Glutamatergic neuron (in vitro differentiated cells): ENCODE measurements around the gene B3GLCT. TPM values are rescaled to one million over a fixed set of nuclear protein-coding genes. Genes with fewer than 3 reads are reported as not detected.
A peak's percentile ranks its signal among the peaks of the same experiment; 100 is the strongest.

Experiments used
- DNase-seq: peaks from one replicate; pipeline ENCODE4 v3.0.0; 2022
- H3K27ac Mint-ChIP-seq: one replicate; pipeline ENCODE4 v1.8.0; 2020; ENCODE audit warnings: mild to moderate bottlenecking, mixed read lengths, inconsistent platforms; ENCODE audit not compliant: unreplicated experiment
- H3K27me3 Mint-ChIP-seq: one replicate; pipeline ENCODE4 v1.8.0; 2020; ENCODE audit warnings: mild to moderate bottlenecking, moderate library complexity, mixed read lengths, inconsistent platforms; ENCODE audit not compliant: unreplicated experiment
- H3K36me3 Mint-ChIP-seq: one replicate; pipeline ENCODE4 v1.8.0; 2020; ENCODE audit warnings: mild to moderate bottlenecking, mixed read lengths, inconsistent platforms; ENCODE audit not compliant: unreplicated experiment
- H3K4me1 Mint-ChIP-seq: one replicate; pipeline ENCODE4 v1.8.0; 2020; ENCODE audit warnings: mild to moderate bottlenecking, low read depth, mixed read lengths, inconsistent platforms; ENCODE audit not compliant: unreplicated experiment
- H3K4me3 Mint-ChIP-seq: one replicate; pipeline ENCODE4 v1.8.0; 2020; ENCODE audit warnings: mild to moderate bottlenecking, mixed read lengths, inconsistent platforms; ENCODE audit not compliant: unreplicated experiment
- H3K9me3 Mint-ChIP-seq: one replicate; pipeline ENCODE4 v1.8.0; 2020; ENCODE audit warnings: mild to moderate bottlenecking, moderate library complexity, mixed read lengths, inconsistent platforms; ENCODE audit not compliant: unreplicated experiment
- total RNA-seq: library from RNA; stranded (reverse); fragmentation: NEBNext Ultra II Directional; extraction: Animal tissue kit (Norgen Biotek cat#: 25700); gene quantifications from one replicate; pipeline ENCODE4 v1.2.1, GENCODE V29; 2021; ENCODE audit not compliant: unreplicated experiment
- TF ChIP-seq, protein P1 (sequence below): fragments of 200-600 bp; sonication (generic); IDR thresholded peaks from one replicate; pipeline ENCODE4 v1.5.0; 2021; ENCODE audit not compliant: partially characterized antibody, unreplicated experiment

The B3GLCT gene
- total RNA-seq, 1 donor from 2014 or later, result 11.6 TPM

DNA sequence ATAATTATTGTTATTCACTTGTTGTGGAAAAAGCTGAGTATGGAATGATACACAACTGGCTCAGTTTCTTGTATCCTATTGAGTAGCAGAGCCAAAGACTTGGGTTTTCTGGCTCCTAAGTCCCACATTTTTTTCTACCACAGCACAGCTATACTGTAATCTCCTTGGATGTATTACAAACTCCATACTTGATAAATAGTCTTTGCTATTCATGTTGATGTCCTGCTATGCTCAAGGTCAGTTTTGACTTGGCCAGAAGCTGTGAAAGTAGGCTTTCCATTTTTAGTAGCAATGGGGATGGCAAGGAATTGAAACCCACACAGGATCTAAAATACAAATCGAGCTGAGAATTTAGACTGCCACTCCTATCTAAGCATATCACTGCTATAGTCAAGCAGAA lies 79.1 kb downstream of the B3GLCT start:
- Mint-ChIP-seq H3K36me3 (peaks cover 6% of the 10 kb centered on the region), H3K27ac (no peak overlapping the region)

DNA sequence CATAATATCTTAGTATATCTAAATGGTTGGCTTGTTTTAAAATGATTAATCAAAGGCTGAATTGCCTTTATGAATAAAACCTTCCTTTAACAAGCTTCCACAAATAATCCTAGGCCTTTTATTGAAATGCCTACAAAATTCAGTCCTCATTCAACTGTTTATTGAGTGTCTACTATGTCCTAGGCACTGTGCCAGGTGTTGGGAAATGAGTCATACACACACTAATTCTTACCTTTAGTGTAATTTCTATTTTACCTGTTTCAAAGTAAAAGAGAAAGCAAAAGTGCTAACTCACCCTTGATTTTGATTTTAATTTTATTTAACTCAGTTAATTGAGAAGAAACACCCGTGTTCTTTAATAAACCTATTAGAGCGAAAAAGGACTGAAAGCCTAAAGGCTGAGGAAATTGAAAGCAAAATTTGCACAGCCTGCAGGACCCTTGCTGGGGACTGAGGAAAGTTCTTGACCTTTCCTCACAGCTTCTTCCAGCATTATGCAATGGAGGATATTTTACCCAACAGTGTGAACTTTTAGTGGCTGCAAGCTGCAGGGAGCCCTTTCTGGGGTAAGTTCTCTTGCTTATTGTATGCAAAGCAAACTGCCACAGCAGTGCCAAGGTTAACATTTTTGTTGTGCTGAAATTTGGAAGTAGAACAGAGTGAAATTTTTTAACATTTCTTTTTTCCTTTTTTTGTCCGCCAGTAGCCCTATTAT lies 83.1 kb downstream of the B3GLCT start:
- DNase-seq, result no peak
- Mint-ChIP-seq H3K27ac (no peak overlapping the region), H3K36me3 (peaks cover 12% of the 10 kb centered on the region), H3K4me3 (no peak overlapping the region), H3K27me3 (peaks cover 4% of the 10 kb centered on the region), H3K4me1 (peaks cover 17% of the 10 kb centered on the region), H3K9me3 (peaks cover 11% of the 10 kb centered on the region)
- TF ChIP-seq, protein P1, sequence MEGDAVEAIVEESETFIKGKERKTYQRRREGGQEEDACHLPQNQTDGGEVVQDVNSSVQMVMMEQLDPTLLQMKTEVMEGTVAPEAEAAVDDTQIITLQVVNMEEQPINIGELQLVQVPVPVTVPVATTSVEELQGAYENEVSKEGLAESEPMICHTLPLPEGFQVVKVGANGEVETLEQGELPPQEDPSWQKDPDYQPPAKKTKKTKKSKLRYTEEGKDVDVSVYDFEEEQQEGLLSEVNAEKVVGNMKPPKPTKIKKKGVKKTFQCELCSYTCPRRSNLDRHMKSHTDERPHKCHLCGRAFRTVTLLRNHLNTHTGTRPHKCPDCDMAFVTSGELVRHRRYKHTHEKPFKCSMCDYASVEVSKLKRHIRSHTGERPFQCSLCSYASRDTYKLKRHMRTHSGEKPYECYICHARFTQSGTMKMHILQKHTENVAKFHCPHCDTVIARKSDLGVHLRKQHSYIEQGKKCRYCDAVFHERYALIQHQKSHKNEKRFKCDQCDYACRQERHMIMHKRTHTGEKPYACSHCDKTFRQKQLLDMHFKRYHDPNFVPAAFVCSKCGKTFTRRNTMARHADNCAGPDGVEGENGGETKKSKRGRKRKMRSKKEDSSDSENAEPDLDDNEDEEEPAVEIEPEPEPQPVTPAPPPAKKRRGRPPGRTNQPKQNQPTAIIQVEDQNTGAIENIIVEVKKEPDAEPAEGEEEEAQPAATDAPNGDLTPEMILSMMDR, result no peak

More for the DNA sequence above, 79.1 kb downstream of the B3GLCT start:
- Mint-ChIP-seq H3K4me3 (no peak overlapping the region), H3K27me3 (no peaks in the 10 kb centered on the region), H3K9me3 (peaks cover 3% of the 10 kb centered on the region), H3K4me1 (peaks cover 8% of the 10 kb centered on the region)
- no peak for DNase-seq
- TF ChIP-seq, protein P1, result no peak

DNA sequence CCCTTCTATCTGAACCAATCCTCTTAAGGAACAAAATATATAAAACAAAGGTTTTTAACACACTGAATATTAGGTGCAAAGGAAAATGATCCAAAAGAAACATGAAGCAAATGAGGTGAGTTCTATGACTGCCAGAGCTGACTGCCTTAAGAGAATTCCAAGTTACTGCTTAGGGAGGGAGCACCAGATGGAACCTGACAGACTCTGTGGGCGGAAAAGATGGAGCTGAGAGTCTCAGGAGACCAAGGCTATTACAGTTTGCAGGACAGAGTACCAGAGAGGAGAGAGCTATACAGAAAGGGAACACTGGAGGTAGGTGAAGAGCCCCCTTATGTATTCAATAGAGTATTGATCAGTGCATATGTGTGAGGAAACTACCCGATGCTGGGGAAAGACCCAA lies 87.2 kb downstream of the B3GLCT start:
- peaks cover 38% of the 10 kb centered on the region for H3K36me3 Mint-ChIP-seq
- H3K9me3 Mint-ChIP-seq, result peaks cover 18% of the 10 kb centered on the region
- H3K27me3 Mint-ChIP-seq, result peaks cover 6% of the 10 kb centered on the region
- H3K4me1 Mint-ChIP-seq, result peaks cover 17% of the 10 kb centered on the region
- H3K4me3 Mint-ChIP-seq, result peak overlapping the region; percentile 71
- peak overlapping the region; percentile 98 for H3K27ac Mint-ChIP-seq
- DNase-seq, result peak; percentile 34
- TF ChIP-seq, protein P1, result no peak

DNA sequence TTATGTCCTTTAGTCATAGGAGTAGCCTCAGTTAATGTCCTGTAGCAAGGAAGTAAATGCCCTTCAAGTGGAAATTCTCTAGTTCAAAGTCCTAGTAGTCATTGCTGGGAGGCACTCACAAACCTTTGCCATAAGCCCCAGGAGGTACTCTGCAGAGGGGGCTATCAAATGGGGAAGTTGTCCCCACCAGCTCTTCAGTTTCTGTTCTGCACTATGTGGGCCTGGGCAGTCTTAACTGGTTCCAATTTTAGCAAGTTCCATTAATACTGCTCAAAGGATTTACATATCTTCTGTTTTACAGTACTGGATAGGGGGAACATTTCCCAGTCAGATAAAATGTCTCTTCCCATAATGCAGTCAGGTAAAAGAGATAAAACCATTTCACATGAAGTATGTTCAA lies 101.3 kb downstream of the B3GLCT start:
- Mint-ChIP-seq H3K27me3 (peaks cover 5% of the 10 kb centered on the region), H3K27ac (no peak overlapping the region), H3K36me3 (peaks cover 48% of the 10 kb centered on the region), H3K4me3 (no peak overlapping the region), H3K9me3 (no peaks in the 10 kb centered on the region), H3K4me1 (no peaks in the 10 kb centered on the region)
- TF ChIP-seq, protein P1, result no peak
- DNase-seq, result no peak

DNA sequence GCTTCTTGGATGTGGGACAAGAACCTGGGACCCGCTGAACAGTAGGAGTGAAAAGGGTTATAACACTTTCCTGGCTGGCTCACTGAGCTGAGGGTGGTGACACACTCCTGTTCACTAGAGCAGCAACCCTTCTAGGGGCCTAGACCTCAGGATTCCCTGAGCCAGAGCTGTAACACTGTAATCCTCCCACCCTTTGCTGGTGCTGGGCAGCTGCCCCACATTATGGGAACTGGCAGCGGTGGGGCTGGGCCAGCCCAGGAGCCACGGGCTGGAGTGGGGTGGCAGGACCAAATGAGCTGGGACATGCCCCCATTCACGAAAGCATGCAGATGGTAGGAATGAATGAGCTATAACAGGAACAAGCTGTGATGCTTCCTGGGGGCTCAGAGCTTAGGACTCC lies 110.6 kb downstream of the B3GLCT start:
- DNase-seq, result no peak
- TF ChIP-seq, protein P1, result no peak
- Mint-ChIP-seq H3K9me3 (peaks cover 13% of the 10 kb centered on the region), H3K4me1 (no peaks in the 10 kb centered on the region), H3K27ac (no peak overlapping the region), H3K27me3 (peaks cover 4% of the 10 kb centered on the region), H3K4me3 (no peak overlapping the region), H3K36me3 (peaks cover 43% of the 10 kb centered on the region)
